HG03342 (cell line): ENCODE data around the gene LCN1.
"Not testable (repeated sequence)": the region's sequence is repeated elsewhere in the genome, so short reads cannot be mapped to it uniquely, and the experiment has no call there.

Experiments used
- ATAC-seq: cut with Tn5 transposase; IDR thresholded peaks from one replicate; pipeline ENCODE4 v1.9.1; 2021; ENCODE audit warnings: mild to moderate bottlenecking, moderate library complexity; ENCODE audit not compliant: unreplicated experiment

Gene LCN1

GRCh38 chr9:135504262-135505243 is 16.7 kb upstream of the LCN1 start:
- ATAC-seq: no peak

DNA sequence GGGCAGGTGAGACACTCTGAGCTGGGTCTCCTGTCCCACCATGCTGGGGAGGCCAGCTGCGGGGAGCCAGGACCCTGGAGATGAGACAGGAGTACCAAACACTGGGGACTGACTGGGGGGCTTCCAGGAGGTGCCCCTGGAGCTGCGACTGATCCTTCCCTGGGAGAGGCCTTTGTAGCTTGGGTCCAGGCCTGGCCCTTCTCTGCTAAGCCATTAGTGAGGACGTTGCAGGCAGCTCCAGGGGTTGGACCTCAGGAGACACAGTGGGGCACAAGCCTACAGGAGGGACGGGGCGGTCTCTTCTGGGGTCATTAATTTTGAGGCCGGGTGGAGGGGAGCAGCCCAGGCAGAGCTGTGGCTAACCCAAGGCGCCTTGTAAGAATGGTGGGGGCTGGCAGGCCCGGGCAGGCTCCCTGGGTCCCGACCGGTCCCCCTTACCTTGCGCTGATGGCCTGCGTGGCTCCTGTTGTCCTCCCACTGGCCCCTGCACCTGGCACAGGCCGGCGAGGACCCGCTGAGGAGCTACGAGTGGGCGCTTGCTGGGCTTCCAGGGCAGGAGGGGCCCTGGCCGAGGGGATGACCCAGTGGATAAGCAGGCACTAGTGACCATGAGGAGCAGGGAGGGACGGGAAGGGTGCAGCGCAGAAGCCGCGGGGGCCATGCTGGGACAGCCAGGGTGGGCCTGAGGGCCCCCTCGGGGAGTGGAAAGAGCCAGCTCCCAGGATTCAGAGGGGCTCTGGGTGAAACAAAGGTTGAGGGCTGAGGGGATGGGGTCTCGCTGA is 15.6 kb upstream of the LCN1 start:
- no peak for ATAC-seq

GRCh38 chr9:135506327-135507103 is 14.7 kb upstream of the LCN1 start:
- no peak for ATAC-seq

- no peak for ATAC-seq
Observed at GRCh38 chr9:135507104-135508035, 13.9 kb upstream of the LCN1 start.

DNA sequence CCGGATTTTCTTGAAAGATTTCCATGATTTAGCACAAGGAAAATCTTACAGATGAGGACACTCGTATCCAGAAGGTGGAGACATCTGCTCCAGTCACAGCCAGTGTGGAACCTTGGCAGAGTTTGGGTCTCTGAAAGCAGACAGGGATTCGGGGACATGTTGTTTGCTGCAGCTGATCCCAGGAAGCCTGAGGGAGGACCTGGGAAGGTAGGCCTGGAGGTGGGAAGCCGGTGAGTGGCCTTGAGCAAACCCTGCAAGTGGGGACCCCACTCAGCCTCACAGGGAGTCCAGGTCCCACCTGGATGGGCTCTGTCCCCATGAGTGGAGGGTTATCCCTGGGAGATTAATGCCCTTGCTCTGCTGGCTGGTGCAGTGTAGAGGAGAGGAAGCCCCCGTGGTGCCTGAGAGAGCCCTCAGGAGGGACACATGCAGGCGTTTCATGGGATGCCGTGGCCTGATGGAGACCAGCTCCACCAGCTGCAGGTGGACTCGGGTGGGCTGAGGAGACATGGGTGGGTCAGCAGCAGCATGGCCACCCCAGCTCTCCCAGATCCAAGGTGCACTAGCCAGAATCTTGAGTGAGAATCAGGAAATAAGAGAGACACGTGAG is 12.9 kb upstream of the LCN1 start:
- ATAC-seq: no peak

- no peak for ATAC-seq
Observed at GRCh38 chr9:135509458-135509857, 11.8 kb upstream of the LCN1 start.

DNA sequence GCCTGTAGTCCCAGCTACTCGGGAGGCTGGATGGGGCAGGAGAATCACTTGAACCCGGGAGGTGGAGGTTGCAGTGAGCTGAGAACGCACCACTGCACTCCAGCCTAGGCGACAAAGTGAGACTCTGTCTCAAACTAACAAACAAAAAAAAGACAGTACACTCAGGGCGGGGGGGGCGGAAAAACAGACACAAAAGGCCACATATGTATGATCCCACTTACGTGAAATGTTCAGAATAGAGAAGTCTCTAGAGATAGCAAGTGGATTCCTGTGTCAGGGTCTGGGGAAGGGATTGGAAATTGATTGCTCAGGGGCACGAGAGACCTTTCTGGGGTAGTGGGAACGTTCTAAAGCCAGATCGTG is 9.0 kb upstream of the LCN1 start:
- no peak for ATAC-seq

GRCh38 chr9:135512904-135513303 is 8.3 kb upstream of the LCN1 start:
- no peak for ATAC-seq

- no peak for ATAC-seq
Observed at GRCh38 chr9:135513351-135513846, 7.8 kb upstream of the LCN1 start.

DNA sequence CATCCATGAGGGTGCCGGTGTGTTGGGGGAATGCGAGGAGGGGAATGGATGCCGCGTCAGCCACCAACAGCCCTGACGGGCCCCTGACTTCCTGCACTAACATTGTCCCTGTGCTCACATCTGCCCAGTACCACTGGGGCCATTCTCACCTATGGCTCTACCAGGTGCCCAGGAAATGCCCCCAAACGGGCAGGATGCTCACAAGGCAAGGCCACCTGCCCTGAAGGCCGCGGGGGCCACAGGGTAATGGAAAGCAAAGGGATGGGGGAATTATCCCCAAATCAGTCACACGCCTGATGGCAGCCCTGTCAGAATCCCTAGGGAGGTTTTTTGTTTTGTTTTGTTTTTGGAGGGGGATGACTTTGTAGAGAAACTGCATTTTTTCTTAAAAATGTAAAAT is 7.3 kb upstream of the LCN1 start:
- not testable (repeated sequence) for ATAC-seq

GRCh38 chr9:135514342-135515082 is 6.7 kb upstream of the LCN1 start:
- no peak for ATAC-seq

DNA sequence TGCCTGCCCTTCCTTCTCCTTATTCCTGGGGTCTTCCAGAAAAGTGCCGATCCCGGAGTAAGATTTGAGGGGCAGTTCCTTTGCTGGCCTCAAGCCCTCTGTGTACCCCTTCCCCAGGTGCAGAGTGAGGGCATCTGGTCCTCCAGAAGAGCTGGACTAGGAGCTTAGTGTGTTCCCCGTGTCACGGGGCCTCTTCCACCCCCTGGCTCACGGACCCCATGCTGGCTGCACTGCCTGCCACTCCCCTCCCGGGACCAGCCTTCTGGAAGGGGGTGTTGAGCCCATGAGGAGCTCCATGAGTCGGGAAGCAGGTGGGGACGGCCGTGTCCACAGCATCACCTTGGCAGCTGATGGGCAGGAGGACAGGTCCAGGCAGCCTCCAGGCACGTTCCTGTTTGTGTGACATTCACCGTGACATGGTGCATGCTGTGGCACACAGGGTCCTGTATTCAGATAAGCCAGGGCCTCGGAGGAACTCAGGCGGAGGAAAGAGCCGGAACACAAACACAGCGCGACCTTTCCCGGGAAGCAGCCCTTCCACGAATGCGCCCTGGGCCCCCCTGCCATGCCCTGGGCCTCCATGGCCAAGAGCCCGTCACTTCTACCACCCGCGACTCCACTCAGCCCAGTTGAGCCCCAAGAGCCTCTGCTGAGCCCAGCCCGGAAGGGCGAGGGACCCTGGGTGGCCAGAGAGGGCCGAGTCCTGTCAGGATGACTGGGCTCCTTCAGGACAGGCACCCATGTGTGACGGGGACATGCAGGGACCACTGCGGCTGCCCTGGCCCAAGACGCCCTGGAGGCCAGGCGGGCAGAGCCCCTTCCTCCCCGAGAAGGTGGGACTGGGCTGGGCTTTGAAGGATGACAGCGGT is 5.9 kb upstream of the LCN1 start:
- ATAC-seq: no peak

- ATAC-seq: no peak
Observed at GRCh38 chr9:135516132-135516860, 4.9 kb upstream of the LCN1 start.

GRCh38 chr9:135517407-135517822 is 3.8 kb upstream of the LCN1 start:
- ATAC-seq: no peak

GRCh38 chr9:135519179-135519971 is 1.9 kb upstream of the LCN1 start:
- ATAC-seq: no peak

DNA sequence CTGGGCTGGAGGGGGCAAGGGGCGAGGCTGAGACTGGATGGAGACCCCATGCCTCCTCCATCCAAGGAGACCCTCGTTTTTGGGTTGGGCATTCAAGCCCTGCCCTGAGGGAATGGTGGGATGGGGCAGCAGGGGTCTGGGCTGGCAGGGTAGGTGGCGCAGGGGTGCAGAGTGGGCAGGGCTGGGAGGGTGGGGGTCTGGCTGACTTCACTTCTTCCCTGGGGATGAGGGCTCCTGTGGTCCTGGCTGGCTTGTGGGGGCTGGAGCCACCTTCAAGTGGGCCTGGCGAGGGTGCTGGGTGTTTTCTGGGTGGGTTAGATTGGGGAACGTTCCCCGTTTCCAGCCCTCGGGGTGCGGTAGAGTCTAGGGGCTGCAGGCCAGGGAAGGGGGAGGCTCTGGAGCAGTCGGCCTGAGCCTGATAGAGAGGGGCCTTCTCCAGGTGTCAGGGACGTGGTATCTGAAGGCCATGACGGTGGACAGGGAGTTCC is 412 bp downstream of the LCN1 start:
- ATAC-seq: no peak
